Activated T-cell treated with anti-CD3 and anti-CD28 coated beads for 4 hours (primary cell): ENCODE data around the gene NDRG3.
"Not testable (repeated sequence)": the region's sequence is repeated elsewhere in the genome, so short reads cannot be mapped to it uniquely, and the experiment has no call there.

Experiments used
- DNase-seq: peaks from one replicate; pipeline ENCODE4 v3.0.0-alpha.2; 2020

NDRG3 gene

DNA sequence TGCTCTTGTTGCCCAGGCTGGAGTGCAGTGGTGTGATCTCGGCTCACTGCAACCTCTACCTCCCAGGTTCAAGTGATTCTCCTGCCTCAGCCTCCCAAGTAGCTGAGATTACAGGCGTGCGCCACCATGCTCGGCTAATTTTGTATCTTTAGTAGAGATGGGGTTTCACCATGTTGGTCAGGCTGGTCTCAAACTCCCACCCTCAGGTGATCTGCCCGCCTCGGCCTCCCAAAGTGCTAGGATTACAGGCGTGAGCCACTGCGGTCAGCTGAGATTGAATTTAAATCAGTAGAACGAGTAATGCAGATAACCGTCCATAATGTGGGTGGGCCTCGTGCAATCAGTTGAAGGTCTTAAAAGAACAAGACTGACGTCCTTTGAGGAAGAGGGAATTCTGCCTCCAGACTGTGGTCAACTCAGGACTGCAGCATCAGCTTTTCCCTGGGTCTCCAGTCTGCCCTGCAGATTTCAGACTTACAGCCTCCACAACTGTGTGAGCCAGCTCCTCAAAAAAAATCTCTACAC is 107.0 kb downstream of the NDRG3 start:
- not testable (repeated sequence) for DNase-seq

- DNase-seq = no peak
Measured at GRCh38 chr20:36634342-36634741, 111.5 kb downstream of the NDRG3 start.

- DNase-seq = no peak
Measured at GRCh38 chr20:36633285-36633772, 112.6 kb downstream of the NDRG3 start.

DNA sequence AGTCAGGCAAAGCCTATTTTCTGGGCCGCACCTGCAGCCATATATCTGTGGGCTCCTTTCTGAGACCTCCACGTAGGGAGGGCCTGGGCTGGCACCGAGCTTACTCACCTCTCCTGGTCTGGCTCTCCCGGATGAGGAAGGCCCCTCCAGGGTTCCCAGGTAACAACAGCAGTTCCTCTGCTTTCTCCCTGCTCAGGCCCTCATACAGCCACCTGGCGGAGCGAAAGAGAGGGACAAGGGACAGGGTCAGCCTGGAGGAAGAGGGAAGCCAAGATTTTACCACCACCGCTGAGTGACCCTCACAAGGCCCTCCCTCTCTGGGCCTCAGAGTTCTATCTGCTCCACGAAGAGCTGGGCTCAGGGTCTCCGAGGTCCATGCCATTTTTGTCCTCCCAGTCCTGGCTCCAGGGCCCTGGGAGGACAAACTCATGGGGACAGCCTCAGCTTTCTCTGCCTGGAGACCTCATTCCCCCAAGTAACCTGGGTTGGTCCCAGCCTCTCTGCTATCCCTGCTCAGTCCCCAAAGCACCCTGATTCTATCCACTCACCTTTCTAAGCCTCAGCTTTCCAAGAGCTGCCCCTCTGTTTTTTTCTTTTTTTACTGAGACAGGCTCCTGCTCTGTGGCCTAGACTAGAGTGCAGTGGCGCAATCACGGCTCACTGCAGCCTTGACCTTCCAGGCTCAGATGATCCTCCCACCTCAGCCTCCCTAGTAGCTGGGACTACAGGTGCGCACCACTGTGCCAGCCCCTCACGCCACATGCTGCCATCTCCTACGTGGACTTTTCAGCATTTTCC is 113.2 kb downstream of the NDRG3 start:
- DNase-seq = no peak

- no peak for DNase-seq
Measured at GRCh38 chr20:36632147-36632486, 113.8 kb downstream of the NDRG3 start.

DNA sequence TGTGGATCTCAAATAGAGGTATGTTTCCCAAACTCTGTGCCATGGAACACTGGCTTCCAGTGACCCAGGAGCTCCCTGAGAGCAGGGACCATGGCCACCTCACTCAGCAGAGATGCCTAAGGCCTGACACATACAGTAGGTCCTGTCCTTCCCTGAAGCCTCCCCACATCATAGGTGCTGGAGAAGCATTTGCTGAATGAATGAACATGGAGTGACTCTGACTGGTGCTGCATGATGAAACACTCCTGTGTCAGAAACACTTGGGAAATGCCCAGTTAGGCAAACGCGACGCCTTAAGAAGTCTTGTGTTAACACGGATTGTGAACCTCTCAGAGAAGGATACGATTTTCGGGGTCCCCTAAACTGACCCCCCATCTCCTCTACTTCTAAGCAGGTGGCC is 114.2 kb downstream of the NDRG3 start:
- no peak for DNase-seq

GRCh38 chr20:36629719-36630681 is 115.9 kb downstream of the NDRG3 start:
- no peak for DNase-seq

GRCh38 chr20:36628076-36628475 is 117.8 kb downstream of the NDRG3 start:
- no peak for DNase-seq

GRCh38 chr20:36624944-36625324 is 121.0 kb downstream of the NDRG3 start:
- DNase-seq = no peak

DNA sequence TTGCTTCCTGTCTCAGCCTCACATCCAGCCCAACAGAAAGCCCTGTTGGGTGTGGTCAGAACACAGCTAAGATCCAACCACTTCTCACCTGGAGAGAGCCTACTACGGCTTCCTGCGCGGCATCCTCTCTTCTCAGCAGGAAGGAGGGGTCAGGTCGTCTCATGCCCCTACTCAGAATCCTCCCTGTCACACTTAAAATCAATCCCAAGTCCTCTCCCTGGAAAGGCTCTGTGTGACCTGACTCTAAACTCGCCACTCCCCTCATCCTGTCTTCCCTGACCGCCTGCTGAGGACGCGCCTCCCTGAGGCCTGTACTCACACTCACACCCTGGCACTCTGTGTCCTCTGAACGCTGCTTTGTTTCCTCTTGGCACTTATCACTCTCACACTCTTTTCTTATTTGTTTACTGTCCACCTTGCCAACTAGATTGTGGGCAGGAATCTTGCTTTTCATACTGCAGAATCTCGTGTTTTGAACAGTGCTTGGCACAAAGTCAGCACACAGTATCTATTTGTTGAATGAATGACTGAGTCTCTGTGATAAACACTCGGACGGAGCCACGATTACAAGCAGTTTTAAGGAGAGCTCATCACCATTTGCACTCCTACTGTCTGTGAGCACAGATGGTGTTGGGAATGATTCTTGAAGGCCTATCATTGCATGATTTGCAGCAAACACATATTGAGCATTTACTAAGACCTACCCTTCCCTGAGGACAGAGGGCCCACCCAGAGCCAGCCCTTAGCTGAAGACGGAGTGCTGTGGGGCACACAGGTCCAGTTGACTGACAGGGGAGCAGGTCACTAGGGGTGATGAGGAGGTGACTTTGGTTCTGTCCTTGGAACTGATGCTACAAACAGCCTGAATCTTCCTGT is 121.6 kb downstream of the NDRG3 start:
- no peak for DNase-seq

GRCh38 chr20:36623444-36623843 is 122.4 kb downstream of the NDRG3 start:
- no peak for DNase-seq

- DNase-seq = no peak
Measured at GRCh38 chr20:36620917-36621316, 125.0 kb downstream of the NDRG3 start.

- DNase-seq = no peak
Measured at GRCh38 chr20:36614781-36615557, 130.9 kb downstream of the NDRG3 start.

DNA sequence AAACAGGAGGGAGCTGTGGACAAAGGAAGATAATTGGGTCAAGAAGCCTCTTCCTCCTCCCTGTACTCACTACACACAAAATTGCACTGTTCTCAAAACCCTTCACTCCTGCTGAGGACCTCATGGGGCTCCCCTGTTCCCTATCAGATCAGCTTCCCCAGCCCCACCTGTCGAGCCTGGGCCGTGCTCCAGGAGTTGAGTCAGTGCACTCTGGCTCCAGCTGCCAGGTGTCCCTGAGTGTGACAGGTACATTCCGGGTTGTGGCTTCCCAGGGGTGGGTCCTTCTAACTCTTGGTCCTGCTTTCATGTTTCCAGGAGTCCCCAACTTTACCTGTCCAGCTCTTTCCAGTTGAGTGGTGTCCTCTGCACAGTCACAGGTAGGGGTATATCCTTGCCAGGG is 131.9 kb downstream of the NDRG3 start:
- no peak for DNase-seq

DNA sequence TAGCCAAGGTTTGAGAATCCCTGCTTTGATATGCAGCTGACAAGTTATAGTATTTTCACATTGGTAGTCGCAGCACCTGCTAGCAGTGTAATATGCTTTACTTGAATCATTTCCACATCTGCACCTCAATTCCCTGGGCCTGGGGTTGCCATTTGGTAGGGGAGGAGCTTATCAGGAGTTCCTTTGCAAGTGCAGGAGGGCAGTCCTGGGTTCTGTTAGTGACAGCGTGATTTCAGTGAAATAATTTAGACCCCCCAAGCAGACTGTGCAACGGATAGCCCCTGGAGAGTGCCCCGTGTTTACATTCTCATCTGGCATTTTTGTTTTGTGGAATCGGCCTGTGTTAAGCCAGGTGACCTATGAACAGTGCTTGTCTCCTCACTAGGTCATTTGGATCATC is 134.3 kb downstream of the NDRG3 start:
- DNase-seq = no peak

DNA sequence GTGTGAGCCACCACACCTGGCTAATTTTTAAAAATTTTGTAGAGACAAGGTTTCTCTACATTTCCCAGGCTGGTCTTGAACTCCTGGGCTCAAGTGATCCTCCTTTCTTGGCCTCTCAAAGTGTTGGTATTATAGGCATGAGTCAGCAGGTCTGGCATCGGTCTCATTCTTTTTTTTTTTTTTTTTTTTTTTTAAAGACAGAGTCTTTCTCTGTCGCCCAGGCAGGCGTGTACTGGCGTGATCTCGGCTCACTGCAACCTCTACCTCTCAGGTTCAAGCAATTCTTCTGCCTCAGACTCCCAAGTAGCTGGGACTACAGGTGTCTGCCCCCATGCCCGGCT is 137.5 kb downstream of the NDRG3 start:
- not testable (repeated sequence) for DNase-seq

- DNase-seq = no peak
Measured at GRCh38 chr20:36607586-36608387, 138.1 kb downstream of the NDRG3 start.

DNA sequence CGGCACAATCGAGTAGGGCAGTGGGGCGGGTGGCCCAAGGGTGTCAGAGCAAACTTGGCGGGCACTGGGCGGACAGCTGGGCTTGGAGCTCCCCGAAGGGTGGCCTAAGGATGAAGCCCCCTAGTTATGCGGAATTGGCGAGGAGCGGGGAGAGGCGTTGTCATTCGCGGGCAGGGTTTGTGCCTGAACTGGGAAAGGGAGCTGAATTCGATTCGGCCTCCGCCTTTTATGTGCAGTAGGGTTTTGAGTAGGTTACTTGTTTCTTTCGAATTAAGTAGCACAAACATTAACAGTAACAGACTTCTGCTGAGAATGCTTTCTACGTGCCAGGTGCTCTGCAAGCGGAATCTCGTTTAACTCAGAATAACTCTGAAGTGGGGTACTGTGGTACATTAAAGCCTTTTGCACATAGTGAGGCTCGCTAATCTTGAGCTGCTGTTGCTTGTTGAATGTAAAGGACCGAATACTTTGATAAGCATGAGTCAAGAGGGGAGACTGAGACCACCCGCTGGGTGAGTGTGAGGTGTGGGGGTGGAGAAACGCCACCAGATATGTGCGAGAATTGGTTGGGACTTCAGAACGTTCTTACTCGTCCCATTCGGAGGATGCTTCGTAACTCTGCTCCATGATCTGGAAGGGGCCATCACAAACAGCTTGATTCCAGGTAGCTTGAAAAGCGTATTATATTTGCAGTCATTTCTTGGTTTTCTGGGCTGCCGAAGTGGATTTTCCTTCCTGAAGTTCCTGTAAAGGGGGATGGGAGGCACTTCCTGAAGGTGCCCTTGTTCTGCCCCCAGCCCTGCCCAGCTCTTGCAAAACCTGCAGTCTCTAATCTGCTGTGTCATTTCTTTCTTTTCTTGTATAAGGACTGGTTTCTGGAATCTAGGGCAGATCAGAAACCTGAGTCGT is 139.5 kb downstream of the NDRG3 start:
- no peak for DNase-seq

DNA sequence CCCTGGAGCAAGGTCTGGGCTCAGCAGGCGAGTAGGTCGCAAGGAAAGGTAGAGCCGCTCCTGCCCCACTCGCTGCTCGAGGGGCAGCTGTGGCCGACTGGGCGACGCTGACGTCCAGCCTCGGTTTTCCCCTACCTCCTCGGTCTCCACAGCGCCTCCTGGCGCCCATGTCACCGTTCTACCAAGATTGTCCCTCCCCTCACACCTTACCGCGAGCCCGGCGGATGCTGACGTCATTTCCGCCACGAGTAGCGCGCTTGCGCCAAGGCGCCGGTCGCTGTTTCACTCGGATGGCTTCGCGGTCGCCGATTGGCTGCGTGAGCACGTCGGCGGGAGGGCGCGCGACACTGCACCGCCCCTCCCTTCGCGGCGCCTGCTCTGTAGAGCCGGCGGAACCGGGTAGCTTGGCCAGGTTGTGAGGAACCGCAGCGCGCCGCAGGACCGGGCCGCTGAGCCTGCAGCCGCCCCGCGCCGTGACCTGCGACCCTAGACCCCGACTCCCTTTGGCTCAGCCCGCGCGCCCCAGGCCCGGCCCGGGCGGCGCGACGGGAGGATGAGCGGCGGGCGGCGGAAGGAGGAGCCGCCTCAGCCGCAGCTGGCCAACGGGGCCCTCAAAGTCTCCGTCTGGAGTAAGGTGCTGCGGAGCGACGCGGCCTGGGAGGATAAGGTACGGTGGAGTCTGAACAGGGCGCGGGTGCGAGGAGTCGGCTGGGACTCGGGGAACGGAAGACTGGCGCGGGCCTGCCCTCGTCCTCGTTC is 140.3 kb downstream of the NDRG3 start, which contains the start of gene RAB5IF:
Gene RAB5IF, plus strand, starts transcription at position 381 of the 759 bp plus-strand sequence. Its CDS starts 173 bp downstream, at position 554.
- DNase-seq = peak; percentile 98
